Measurements from ENCODE around the gene PRKG1. TPM values are rescaled to one million over a fixed set of nuclear protein-coding genes. Genes with fewer than 3 reads are reported as not detected.
"Not testable (repeated sequence)": the region's sequence is repeated elsewhere in the genome, so short reads cannot be mapped to it uniquely, and the experiment has no call there.

Gene PRKG1
- total RNA-seq, 2 experiments from 2014 or later: not detected

DNA sequence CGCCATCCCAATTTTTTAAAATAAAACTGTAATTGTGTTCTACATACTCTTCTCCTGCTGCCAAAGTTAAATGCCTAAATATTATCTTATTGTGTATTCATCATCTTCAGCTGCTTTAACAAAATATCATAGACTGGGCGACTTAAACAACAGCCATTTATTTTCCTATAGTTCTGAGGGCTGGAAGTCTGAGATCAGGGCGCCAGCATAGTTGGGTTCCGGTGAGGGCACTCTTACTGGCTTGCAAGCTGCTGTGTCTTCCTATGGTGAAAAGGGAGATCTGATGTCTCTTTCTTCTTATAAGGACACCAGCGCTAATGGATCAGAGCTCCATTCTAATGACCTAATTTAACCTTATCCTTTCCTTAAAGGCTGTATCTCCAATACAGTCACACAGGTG lies 594.8 kb downstream of the PRKG1 start:
- Mint-ChIP-seq H3K4me3 (no peak overlapping the region), H3K27me3 (peaks cover 14% of the 10 kb centered on the region), H3K9me3 (ENCODE audit: low read depth) (peaks cover 2% of the 10 kb centered on the region), H3K36me3 (no peaks in the 10 kb centered on the region), H3K4me1 (no peaks in the 10 kb centered on the region), H3K27ac (no peak overlapping the region)
- DNase-seq: no peak
- ATAC-seq: no peak
- CTCF ChIA-PET: interaction anchor here (1.0 kb wide), 1 partner anchor 61 kb away, joined by 3 read pairs; no protein-coding TSS in a partner anchor

DNA sequence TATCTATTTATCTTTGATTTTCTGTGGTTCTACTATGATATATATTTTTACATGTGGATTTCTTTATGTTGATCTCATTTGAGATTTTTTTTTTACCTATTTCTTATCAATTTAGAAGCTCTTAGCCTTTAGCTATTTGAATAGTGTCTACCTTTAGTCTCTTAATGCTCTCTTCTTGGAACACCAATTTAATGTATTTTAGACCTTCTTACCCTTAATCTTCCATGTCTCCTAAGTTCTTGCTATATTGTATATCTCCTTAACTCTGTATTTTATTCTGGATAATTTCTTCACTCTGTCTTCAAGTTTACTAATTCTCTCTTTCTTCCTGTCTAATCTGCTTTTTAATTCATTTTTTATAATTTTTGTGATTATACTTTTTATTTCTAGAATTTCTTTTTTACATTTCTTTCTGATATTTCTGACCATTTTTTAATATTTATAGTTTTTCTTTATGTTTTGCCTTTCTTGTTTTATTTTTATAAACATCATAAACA lies 597.8 kb downstream of the PRKG1 start:
- DNase-seq: no peak
- Mint-ChIP-seq H3K27me3 (peaks cover 15% of the 10 kb centered on the region), H3K9me3 (ENCODE audit: low read depth) (peaks cover 2% of the 10 kb centered on the region), H3K27ac (no peak overlapping the region), H3K4me3 (no peak overlapping the region), H3K36me3 (no peaks in the 10 kb centered on the region), H3K4me1 (no peaks in the 10 kb centered on the region)
- no peak for ATAC-seq
- CTCF ChIA-PET: no interaction called here

DNA sequence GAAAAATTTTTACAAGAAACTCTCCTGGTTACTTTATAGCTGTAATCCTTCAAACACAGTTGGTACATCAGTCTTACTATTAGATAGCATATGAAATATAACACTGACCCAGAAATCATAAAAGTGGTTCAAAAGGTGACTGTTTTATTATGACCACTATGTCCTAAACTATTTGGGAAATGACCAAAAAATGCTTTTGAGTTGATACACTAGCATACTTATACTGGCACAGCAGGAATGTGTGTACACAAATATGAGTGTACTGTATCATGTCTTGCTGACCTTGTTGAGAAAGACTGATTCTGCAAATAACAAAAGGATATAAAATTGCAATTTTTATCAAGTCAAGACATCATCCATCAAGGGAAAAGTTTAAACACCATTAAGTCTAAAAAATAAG lies 600.8 kb downstream of the PRKG1 start:
- no peaks in the 10 kb centered on the region for H3K4me1 Mint-ChIP-seq
- ATAC-seq (no peak), DNase-seq (no peak)
- no peak overlapping the region for H3K27ac Mint-ChIP-seq
- CTCF ChIA-PET: no interaction called here
- peaks cover 2% of the 10 kb centered on the region for H3K9me3 Mint-ChIP-seq (ENCODE audit: low read depth)
- peaks cover 23% of the 10 kb centered on the region for H3K27me3 Mint-ChIP-seq
- H3K4me3 Mint-ChIP-seq: no peak overlapping the region
- H3K36me3 Mint-ChIP-seq: no peaks in the 10 kb centered on the region

DNA sequence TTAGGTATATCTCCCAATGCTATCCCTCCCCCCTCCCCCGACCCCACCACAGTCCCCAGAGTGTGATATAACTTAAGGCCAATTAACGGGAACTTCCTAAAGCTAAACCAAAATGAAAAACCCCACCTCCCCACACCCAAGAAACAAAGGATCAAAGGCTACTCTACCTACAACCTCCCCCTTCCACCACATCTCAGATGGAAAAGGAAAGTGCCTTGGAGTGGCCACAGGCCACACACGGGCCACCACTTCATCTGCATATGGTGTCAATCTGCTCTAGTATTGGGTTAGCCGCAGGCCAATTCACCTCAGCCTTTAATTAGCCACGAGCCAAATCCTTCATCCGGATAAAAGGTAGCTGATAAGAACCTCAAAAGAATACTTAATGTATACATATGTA lies 605.6 kb downstream of the PRKG1 start:
- CTCF ChIA-PET: no interaction called here
- Mint-ChIP-seq H3K36me3 (no peaks in the 10 kb centered on the region), H3K4me3 (no peak overlapping the region), H3K4me1 (no peaks in the 10 kb centered on the region), H3K27ac (no peak overlapping the region), H3K9me3 (ENCODE audit: low read depth) (no peaks in the 10 kb centered on the region), H3K27me3 (peaks cover 39% of the 10 kb centered on the region)
- ATAC-seq (no peak), DNase-seq (no peak)

DNA sequence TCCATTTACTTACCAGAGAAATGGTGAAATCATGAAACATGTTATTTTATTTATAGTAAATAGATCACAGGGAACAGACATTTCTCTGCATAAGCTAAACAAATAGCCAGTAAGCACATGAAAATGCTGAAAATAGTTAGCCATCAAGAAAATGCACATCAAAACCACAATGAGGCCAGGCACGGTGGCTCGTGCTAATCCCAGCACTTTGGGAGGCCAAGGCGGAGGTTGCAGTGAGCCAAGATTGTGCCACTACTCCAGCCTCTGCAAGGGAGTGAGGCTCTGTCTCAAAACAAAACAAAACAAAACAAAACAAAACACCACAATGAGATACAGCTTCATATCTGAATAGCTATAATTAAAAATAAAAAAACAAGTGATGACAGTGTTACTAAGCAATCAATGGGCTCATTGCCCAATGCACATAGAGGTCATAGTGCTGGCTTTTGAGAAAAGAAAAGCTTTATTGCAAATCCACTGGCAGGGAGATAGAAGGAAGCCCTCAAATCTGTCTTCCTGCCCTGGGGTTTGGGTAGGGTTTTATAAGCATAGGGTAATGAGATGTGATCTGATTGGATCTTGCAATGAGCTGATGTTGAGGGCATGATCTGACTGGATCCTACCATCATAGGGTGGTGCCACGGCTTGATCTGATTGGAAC lies 608.9 kb downstream of the PRKG1 start:
- H3K27ac Mint-ChIP-seq: no peak overlapping the region
- no peaks in the 10 kb centered on the region for H3K36me3 Mint-ChIP-seq
- H3K4me1 Mint-ChIP-seq: no peaks in the 10 kb centered on the region
- peaks cover 22% of the 10 kb centered on the region for H3K27me3 Mint-ChIP-seq
- ATAC-seq: no peak
- H3K9me3 Mint-ChIP-seq (ENCODE audit: low read depth): no peaks in the 10 kb centered on the region
- DNase-seq: no peak
- CTCF ChIA-PET: no interaction called here
- H3K4me3 Mint-ChIP-seq: no peak overlapping the region

DNA sequence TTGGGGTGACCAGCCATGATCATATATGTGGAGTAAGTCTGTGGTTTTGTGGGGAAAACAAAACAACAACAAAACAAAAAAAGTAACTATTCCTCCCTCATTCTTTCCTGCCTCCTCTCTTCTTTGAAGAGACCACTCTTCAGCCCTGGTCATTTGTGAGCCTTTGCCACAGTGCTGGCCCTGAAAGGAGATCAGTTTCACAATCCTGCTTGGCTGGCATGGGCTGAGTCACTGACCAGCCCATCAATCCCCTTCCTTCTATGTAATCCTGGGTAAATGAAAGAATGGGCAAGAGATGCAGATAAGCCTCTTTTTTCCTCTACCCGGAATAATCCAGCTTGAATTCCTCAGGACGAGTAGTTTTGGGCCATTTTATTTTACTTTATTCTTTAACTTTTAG lies 611.5 kb downstream of the PRKG1 start:
- CTCF ChIA-PET: no interaction called here

DNA sequence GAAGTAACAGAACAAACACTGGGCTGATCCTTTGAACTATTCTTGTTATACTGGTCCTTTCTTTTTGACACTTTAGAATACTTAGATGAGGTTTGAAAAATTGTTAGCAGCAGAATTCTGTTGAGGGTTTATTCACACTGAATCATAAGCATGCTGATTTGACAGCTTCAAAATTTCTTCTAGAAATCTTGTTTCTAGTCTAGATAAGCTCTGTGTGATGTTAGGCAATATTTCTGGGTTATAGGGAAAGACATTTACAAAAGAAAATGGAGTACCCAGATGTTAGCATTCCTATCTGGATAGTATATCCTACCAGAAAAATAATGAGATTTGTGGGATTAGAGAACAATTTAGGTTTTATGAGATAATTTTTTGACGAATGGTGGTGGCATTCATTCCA lies 613.0 kb downstream of the PRKG1 start:
- Mint-ChIP-seq H3K27ac (no peak overlapping the region), H3K9me3 (ENCODE audit: low read depth) (no peaks in the 10 kb centered on the region), H3K4me1 (no peaks in the 10 kb centered on the region), H3K36me3 (no peaks in the 10 kb centered on the region), H3K4me3 (no peak overlapping the region), H3K27me3 (peaks cover 9% of the 10 kb centered on the region)
- CTCF ChIA-PET: no interaction called here
- ATAC-seq (no peak), DNase-seq (no peak)

More for the DNA sequence above, 611.5 kb downstream of the PRKG1 start:
- Mint-ChIP-seq H3K36me3 (no peaks in the 10 kb centered on the region), H3K27me3 (peaks cover 14% of the 10 kb centered on the region), H3K4me3 (no peak overlapping the region), H3K4me1 (no peaks in the 10 kb centered on the region), H3K9me3 (ENCODE audit: low read depth) (no peaks in the 10 kb centered on the region), H3K27ac (no peak overlapping the region)
- DNase-seq (no peak), ATAC-seq (no peak)

DNA sequence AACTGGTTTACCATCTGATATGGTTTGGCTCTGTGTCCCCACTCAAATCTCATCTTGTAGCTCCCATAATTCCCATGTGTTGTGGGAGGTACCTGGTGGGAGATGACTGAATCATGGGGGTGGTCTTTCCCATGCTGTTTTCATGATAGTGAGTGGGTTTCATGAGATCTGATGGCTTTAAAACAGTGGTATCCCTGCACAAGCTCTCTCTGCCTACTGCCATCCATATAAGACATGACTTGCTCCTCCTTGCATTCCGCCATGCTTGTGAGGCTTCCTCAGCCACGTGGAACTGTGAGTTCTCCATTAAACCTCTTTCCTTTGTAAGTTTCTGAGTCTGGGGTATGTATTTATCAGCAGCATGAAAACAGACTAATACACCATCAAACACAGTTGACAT lies 614.5 kb downstream of the PRKG1 start:
- ATAC-seq, CTCF ChIA-PET: not testable (repeated sequence)

DNA sequence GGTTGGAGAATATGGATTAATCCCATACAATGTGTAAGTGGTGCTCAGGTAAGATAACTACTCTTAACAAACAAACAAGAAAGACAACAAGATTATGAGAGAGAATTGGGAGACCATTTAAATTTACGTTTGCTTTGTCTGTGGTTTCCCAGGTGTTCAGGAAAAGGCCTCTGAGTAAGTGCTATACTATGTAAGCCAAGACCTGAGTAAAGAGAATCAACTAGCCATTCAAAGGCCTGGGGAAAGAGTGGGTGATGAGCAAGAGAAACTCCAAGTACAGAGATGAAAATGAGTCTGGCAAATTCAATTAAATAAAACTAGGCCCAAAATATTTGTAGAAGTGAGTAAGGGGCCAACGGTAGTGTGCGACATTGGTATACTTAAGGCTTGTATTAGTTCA lies 615.2 kb downstream of the PRKG1 start:
- ATAC-seq (no peak), DNase-seq (no peak)
- Mint-ChIP-seq H3K27ac (no peak overlapping the region), H3K9me3 (ENCODE audit: low read depth) (no peaks in the 10 kb centered on the region), H3K27me3 (peaks cover 2% of the 10 kb centered on the region), H3K4me1 (no peaks in the 10 kb centered on the region), H3K4me3 (no peak overlapping the region), H3K36me3 (no peaks in the 10 kb centered on the region)
- CTCF ChIA-PET: no interaction called here

More for the DNA sequence above, 614.5 kb downstream of the PRKG1 start:
- not testable (repeated sequence) for H3K4me1 Mint-ChIP-seq; H3K4me3 Mint-ChIP-seq; H3K27me3 Mint-ChIP-seq; H3K27ac Mint-ChIP-seq; H3K36me3 Mint-ChIP-seq; H3K9me3 Mint-ChIP-seq (ENCODE audit: low read depth); DNase-seq

DNA sequence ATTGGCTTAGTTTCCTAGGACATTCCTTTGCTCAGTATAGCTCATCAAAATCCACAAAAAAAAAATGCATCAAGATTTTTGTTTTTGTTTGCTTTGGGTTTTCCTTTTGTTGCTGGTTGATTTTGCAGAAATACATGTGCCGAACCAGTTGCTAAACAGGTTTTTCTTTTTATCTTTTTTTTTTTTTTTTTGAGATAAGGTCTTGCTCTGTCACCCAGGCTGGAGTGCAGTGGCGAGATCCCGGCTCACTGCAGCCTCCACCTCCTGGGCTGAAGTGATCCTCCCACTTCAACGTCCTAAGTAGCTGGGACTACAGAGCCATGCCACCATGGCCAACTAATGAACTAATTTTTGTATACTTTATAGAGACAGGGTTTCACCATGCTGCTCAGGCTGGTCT lies 616.8 kb downstream of the PRKG1 start:
- Mint-ChIP-seq H3K27ac (no peak overlapping the region), H3K4me1 (peaks cover 6% of the 10 kb centered on the region), H3K4me3 (no peak overlapping the region), H3K27me3 (peaks cover 2% of the 10 kb centered on the region), H3K36me3 (peaks cover 10% of the 10 kb centered on the region), H3K9me3 (ENCODE audit: low read depth) (no peaks in the 10 kb centered on the region)
- no peak for ATAC-seq
- CTCF ChIA-PET: interaction anchor here (0.8 kb wide), 1 partner anchor 11 kb away, joined by 3 read pairs; no protein-coding TSS in a partner anchor
- DNase-seq: no peak

DNA sequence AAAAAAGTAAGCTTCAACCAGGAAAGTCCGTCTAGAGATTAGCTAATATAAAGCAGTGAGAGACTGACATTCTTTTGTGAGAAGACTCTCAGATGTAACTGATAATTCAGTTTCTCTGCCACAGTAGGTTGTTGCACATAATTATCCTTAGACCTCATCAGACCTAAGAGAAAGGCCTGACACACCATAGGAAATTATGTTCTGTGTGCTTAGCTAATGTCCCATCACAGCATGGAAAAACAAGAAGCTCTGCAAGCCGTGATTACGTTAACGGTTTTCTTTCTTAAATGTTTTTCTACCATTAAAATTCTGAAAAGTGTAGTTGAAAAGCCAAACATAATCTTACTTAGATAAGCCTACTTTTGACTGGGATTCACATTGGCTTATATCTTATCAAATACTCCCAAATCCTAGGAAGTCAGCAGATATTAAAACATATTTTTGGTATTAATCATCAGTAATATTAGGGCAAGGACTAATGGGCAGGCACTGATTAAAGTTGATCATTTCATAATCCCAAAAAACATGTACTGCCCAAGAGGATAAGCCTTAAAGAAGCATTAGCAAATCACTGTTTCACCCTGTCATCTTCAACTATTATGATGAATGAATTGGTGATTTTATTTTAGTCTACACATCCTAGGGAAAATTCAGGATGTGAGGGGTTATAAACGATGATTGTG lies 619.9 kb downstream of the PRKG1 start:
- ATAC-seq: no peak
- H3K27me3 Mint-ChIP-seq: no peaks in the 10 kb centered on the region
- CTCF ChIA-PET: no interaction called here
- no peaks in the 10 kb centered on the region for H3K9me3 Mint-ChIP-seq (ENCODE audit: low read depth)
- no peak overlapping the region for H3K4me3 Mint-ChIP-seq
- no peak for DNase-seq
- H3K27ac Mint-ChIP-seq: no peak overlapping the region
- peaks cover 29% of the 10 kb centered on the region for H3K4me1 Mint-ChIP-seq
- H3K36me3 Mint-ChIP-seq: peaks cover 32% of the 10 kb centered on the region

DNA sequence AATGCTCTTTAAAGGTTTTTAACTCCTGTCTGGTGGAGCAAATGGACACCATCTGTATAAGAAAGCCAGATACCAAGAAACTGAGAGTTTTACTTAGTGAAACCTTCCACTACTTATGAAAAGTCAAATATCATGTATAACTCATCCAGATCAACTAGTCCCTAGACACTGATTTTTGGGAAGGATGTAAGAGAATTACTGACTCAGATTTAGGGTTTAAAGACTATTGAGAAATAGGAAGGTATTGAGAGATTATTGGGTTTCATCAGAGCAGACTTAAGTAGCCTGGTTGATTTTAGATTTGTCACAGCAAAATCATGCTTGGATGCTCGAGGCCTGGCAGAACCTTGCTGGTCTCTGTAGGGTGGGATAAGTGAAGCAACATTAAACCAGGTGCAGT lies 622.0 kb downstream of the PRKG1 start:
- DNase-seq (no peak), ATAC-seq (no peak)
- CTCF ChIA-PET: no interaction called here
- peak overlapping the region; percentile 40 for H3K4me3 Mint-ChIP-seq
- H3K4me1 Mint-ChIP-seq: peaks cover 38% of the 10 kb centered on the region
- H3K27me3 Mint-ChIP-seq: no peaks in the 10 kb centered on the region
- H3K36me3 Mint-ChIP-seq: peaks cover 37% of the 10 kb centered on the region
- H3K27ac Mint-ChIP-seq: no peak overlapping the region
- no peaks in the 10 kb centered on the region for H3K9me3 Mint-ChIP-seq (ENCODE audit: low read depth)

DNA sequence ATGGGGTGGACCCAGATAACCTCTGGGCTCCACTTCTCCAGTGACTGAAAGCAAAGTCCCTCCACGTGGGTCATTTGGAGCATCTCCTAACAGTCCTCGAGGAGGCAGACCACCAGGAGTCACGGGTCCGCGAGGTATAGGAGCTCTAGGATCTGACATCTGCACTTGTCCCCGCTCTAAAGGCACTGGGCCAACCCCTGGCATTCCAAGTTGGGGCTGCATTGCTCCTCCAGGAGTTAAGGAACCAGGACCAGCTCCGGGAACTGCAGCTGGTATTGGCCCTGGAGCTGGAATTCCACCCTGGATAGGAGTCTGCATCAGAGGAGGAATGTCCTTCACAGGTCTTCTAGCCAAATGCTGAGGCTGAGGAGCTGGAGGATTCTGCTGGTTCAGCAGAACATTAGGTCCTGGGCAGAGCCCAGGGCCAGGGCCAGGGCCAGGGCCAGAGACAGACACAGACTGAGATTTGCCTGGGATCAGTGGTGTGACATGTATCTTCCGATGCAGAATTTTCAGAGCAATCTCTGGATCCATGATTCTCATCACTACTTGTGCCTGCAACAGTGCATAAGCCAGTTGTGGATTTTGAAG lies 624.3 kb downstream of the PRKG1 start:
- peaks cover 44% of the 10 kb centered on the region for H3K36me3 Mint-ChIP-seq
- no peak for DNase-seq
- H3K9me3 Mint-ChIP-seq (ENCODE audit: low read depth): no peaks in the 10 kb centered on the region
- peaks cover 41% of the 10 kb centered on the region for H3K4me1 Mint-ChIP-seq
- H3K27me3 Mint-ChIP-seq: no peaks in the 10 kb centered on the region
- H3K4me3 Mint-ChIP-seq: peak overlapping the region; percentile 96
- no peak for ATAC-seq
- peak overlapping the region; percentile 99 for H3K27ac Mint-ChIP-seq
- CTCF ChIA-PET: interaction anchor here (1.3 kb wide), 1 partner anchor 15 kb away, joined by 4 read pairs; no protein-coding TSS in a partner anchor

DNA sequence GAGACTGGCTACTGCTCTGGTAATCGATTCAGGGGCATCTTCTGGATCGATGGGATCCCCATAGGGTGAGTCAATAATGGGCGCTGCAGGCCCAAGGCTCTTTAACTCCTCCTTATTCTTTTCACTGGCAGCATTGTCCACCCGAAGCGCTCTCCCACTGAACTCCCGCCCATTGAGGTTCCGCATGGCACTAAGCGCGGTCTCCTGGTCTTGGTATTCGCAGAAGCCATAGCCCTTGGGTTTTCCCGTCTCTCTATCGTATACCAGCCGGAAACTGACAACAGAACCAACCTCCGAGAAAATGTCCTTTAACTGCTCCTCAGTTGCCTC lies 624.8 kb downstream of the PRKG1 start:
- H3K4me1 Mint-ChIP-seq: peaks cover 41% of the 10 kb centered on the region
- DNase-seq (no peak), ATAC-seq (peak; percentile 48)
- CTCF ChIA-PET: interaction anchor here (1.3 kb wide), 1 partner anchor 15 kb away, joined by 4 read pairs; no protein-coding TSS in a partner anchor
- no peaks in the 10 kb centered on the region for H3K27me3 Mint-ChIP-seq
- peak overlapping the region; percentile 96 for H3K4me3 Mint-ChIP-seq
- H3K27ac Mint-ChIP-seq: peak overlapping the region; percentile 99
- H3K9me3 Mint-ChIP-seq (ENCODE audit: low read depth): no peaks in the 10 kb centered on the region
- peaks cover 44% of the 10 kb centered on the region for H3K36me3 Mint-ChIP-seq

Data from activated CD8-positive, alpha-beta memory T cell treated with anti-CD3 and anti-CD28 coated beads, Interleukin-2, amount 10 ng/mL, durations not matched to agents 7 days and 5 days (primary cell).